GM23248 (cell line): ENCODE measurements around the gene SH2D4B. TPM values are rescaled to one million over a fixed set of nuclear protein-coding genes. Genes with fewer than 3 reads are reported as not detected.

Source experiments
- DNase-seq: peaks from one replicate; pipeline ENCODE4 v3.0.0-alpha.2; 2015
- H2AFZ ChIP-seq: fragments of 200-600 bp; sonication (generic); 2 replicates; pipeline ENCODE4 v1.6.1; 2016; ENCODE audit warnings: antibody characterized with exemption
- H3F3A ChIP-seq: fragments of 200-600 bp; sonication (generic); 2 replicates; pipeline ENCODE4 v1.6.1; 2016; ENCODE audit warnings: mild to moderate bottlenecking, antibody characterized with exemption, mixed run types; ENCODE audit not compliant: insufficient read depth
- H3K27ac ChIP-seq: fragments of 200-600 bp; sonication (generic); 2 replicates; pipeline ENCODE4 v1.5.1; 2016; ENCODE audit warnings: mild to moderate bottlenecking
- H3K27me3 ChIP-seq: fragments of 200-600 bp; sonication (generic); replicated peaks from 2 replicates; pipeline ENCODE4 v1.6.1; 2016; ENCODE audit warnings: mild to moderate bottlenecking; ENCODE audit not compliant: insufficient read depth
- H3K36me3 ChIP-seq: fragments of 200-600 bp; sonication (generic); 2 replicates; pipeline ENCODE4 v1.6.1; 2016; ENCODE audit warnings: low read depth, mild to moderate bottlenecking
- H3K4me1 ChIP-seq: fragments of 200-600 bp; sonication (generic); 2 replicates; pipeline ENCODE4 v1.6.1; 2016; ENCODE audit warnings: mild to moderate bottlenecking; ENCODE audit not compliant: insufficient read depth
- H3K4me2 ChIP-seq: fragments of 200-600 bp; sonication (generic); one replicate; pipeline ENCODE4 v1.6.1; 2016; ENCODE audit warnings: mild to moderate bottlenecking; ENCODE audit not compliant: unreplicated experiment
- H3K4me3 ChIP-seq: fragments of 200-600 bp; sonication (generic); 2 replicates; pipeline ENCODE4 v1.5.1; 2016; ENCODE audit warnings: mild to moderate bottlenecking
- H3K79me2 ChIP-seq: fragments of 200-600 bp; sonication (generic); 2 replicates; pipeline ENCODE4 v1.6.1; 2016; ENCODE audit warnings: mild to moderate bottlenecking; ENCODE audit not compliant: insufficient read depth
- H3K9ac ChIP-seq: fragments of 200-600 bp; sonication (generic); 2 replicates; pipeline ENCODE4 v1.6.1; 2016; ENCODE audit warnings: mild to moderate bottlenecking
- H3K9me2 ChIP-seq: fragments of 200-600 bp; sonication (generic); 2 replicates; pipeline ENCODE4 v1.6.1; 2016; ENCODE audit warnings: mixed run types, mild to moderate bottlenecking, moderate library complexity; ENCODE audit not compliant: insufficient read depth
- H3K9me3 ChIP-seq: fragments of 200-600 bp; sonication (generic); one replicate; pipeline ENCODE4 v1.6.1; 2017; ENCODE audit warnings: low read depth
- H4K20me1 ChIP-seq: fragments of 200-600 bp; sonication (generic); 2 replicates; pipeline ENCODE4 v1.6.0; 2016; ENCODE audit not compliant: insufficient read depth
- EZH2 ChIP-seq: fragments of 200-600 bp; sonication (generic); IDR thresholded peaks from 2 replicates; pipeline ENCODE4 v1.6.1; 2018; ENCODE audit warnings: antibody characterized with exemption, mild to moderate bottlenecking; ENCODE audit not compliant: insufficient read depth, poor library complexity, severe bottlenecking
- EZH2phosphoT487 ChIP-seq: fragments of 200-600 bp; sonication (generic); IDR thresholded peaks from 2 replicates; pipeline ENCODE4 v1.6.1; 2018; ENCODE audit warnings: antibody characterized with exemption, moderate library complexity, mild to moderate bottlenecking, low read depth; ENCODE audit not compliant: insufficient read depth
- WGBS, 2 experiments: methylation state at CpG; one replicate each; pipeline ENCODE4 v1.1.6; 2015 to 2017; ENCODE audit warnings: low lambda C conversion rate in 2 of 2, low coverage in 1 of 2; ENCODE audit errors: missing lambda C conversion rate in 2 of 2; 5-methylcytosine and 5-hydroxymethylcytosine counted together
- in situ Hi-C: fragments of 300-500 bp; cut with MboI; formaldehyde crosslinking; loops from 2 replicates; pipeline ENCODE4 v1.15.0; 2020
- polyA plus RNA-seq: library from polyadenylated mRNA; unstranded; fragments of >200 nt; fragmentation: Nextera tagmentation; extraction: Ambion mirVana; gene quantifications from 2 replicates; pipeline ENCODE4 v1.2.1, GENCODE V29; 2016
- total RNA-seq: library from RNA; depleted of rRNA; stranded (reverse); fragments of >200 nt; shearing (Covaris generic); gene quantifications from 2 replicates; pipeline ENCODE4 v1.2.3, GENCODE V29; 2014

The SH2D4B gene
- total and polyA plus RNA-seq, 2 experiments from 2014 or later, result not detected

DNA sequence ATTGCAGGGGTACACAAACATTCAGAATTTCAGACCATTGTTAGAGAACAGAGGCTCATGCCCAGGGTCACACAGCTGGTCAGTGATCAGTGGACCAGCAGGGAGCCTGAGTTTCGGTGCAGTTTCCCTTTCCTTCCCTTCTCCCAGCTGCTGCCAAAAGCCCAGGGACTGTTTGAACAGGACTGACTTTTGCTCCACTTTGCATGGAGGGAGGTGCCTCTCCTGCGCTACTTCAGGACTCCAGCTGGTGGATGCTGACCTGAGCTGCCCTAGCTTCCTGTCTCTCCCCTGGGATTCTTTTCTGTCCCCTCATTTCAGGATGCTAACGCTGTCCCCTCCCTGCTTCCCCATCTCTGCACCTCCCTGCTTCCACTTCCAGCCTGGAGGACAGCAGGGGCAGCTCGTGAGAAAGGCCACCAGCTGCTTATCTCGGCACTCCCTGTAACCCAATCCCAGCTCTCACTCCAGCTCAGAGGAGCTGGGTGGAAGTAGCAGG is 14.5 kb downstream of the SH2D4B start:
- DNase-seq, result no peak
- Histone ChIP-seq H3K9me2 (no peaks in the 10 kb centered on the region), H3K9me3 (no peaks in the 10 kb centered on the region), H3K27ac (no peak overlapping the region), H3K9ac (no peak overlapping the region), H3K36me3 (no peaks in the 10 kb centered on the region), H3F3A (no peaks in the 10 kb centered on the region), H3K4me2 (no peak overlapping the region), H2AFZ (no peak overlapping the region), H3K79me2 (no peaks in the 10 kb centered on the region), H4K20me1 (no peaks in the 10 kb centered on the region), H3K4me3 (no peak overlapping the region), H3K27me3 (0 out of 2 replicates have a peak, but pooled peaks cover 5% of the 10 kb centered on the region), H3K4me1 (no peaks in the 10 kb centered on the region)
- WGBS, 2 experiments, result 18 to 25% methylated on average over 5 of the region's 5 CpGs
- in situ Hi-C loops, result no loop called here
- TF ChIP-seq EZH2 (no peak), EZH2phosphoT487 (no peak)

DNA sequence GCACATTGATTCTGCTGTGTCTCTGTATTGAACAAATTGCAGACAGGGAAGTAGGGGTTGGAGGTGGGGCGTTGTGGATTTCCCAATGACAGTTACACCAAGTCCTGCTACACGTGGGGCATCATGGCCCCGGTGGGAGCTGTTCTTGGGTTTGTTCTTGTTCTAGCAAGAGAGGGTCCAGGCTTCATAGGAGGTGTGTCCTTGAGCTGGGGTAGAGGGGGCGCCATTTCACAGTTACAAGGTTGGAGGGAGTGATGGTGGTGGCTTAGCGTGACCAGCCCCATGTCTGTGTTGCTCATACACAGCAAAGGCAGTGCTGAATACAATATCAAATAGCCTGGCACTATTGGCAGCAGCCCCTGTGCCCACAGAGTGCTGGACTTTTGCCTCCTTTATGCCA is 15.7 kb downstream of the SH2D4B start:
- Histone ChIP-seq H3F3A (no peaks in the 10 kb centered on the region), H4K20me1 (no peaks in the 10 kb centered on the region), H3K79me2 (no peaks in the 10 kb centered on the region), H3K36me3 (no peaks in the 10 kb centered on the region), H3K27ac (no peak overlapping the region), H3K27me3 (0 out of 2 replicates have a peak, but pooled peaks cover 5% of the 10 kb centered on the region), H3K4me2 (no peak overlapping the region), H2AFZ (no peak overlapping the region), H3K9me3 (no peaks in the 10 kb centered on the region), H3K4me3 (no peak overlapping the region), H3K9me2 (no peaks in the 10 kb centered on the region), H3K9ac (no peak overlapping the region), H3K4me1 (no peaks in the 10 kb centered on the region)
- DNase-seq, result no peak
- TF ChIP-seq EZH2 (no peak), EZH2phosphoT487 (no peak)
- in situ Hi-C loops, result no loop called here
- WGBS, 2 experiments, result 35 to 39% methylated on average over 5 of the region's 5 CpGs

DNA sequence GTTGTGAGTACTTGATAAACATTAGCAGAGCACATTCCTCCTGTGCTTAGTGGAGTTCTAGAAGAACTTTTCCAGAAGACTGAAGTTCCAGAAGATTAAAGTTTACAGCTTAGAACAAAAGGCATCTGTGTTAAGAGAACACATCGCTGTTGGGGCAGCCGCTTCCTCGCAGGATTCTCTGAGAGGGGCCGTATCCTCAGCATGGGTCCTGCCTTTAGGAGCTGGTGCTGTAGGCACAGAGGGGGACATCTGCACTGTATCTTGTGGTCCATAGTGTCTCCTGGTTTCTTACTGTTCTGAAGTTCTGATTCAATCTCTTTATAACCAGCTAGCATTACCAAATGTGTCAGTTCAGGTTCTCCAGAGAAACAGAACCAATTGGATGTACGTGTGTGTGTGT is 16.3 kb downstream of the SH2D4B start:
- no peaks in the 10 kb centered on the region for H3F3A ChIP-seq
- no peak overlapping the region for H3K27ac ChIP-seq
- TF ChIP-seq EZH2 (no peak), EZH2phosphoT487 (no peak)
- H3K4me2 ChIP-seq, result no peak overlapping the region
- H4K20me1 ChIP-seq, result no peaks in the 10 kb centered on the region
- 49 to 56% methylated on average over 5 of the region's 5 CpGs for WGBS, 2 experiments
- no peak overlapping the region for H3K9ac ChIP-seq
- H3K9me3 ChIP-seq, result no peaks in the 10 kb centered on the region
- H3K4me3 ChIP-seq, result no peak overlapping the region
- H2AFZ ChIP-seq, result no peak overlapping the region
- in situ Hi-C loops, result no loop called here
- DNase-seq, result no peak
- no peaks in the 10 kb centered on the region for H3K79me2 ChIP-seq
- no peaks in the 10 kb centered on the region for H3K9me2 ChIP-seq
- no peaks in the 10 kb centered on the region for H3K36me3 ChIP-seq
- H3K4me1 ChIP-seq, result no peaks in the 10 kb centered on the region
- 0 out of 2 replicates have a peak, but pooled peaks cover 5% of the 10 kb centered on the region for H3K27me3 ChIP-seq

DNA sequence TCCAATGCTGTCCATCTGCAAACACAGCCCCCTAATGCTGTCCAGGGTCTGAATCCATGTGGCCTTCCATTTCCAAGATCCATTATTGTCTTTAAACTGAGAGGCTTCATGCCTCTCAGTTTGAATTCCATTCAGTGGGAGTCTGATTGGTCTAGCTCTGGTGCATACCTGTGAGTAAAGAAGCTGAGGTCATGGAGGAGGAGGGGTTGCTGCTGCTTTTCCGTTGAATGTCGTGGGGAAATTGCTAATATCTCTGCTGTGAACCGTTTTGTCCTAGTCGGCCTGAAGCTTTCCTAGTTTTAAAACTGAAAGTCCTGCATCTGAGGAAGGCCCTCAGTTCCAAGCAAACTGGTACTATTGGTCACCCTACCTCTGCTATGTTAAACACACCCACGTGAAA is 17.7 kb downstream of the SH2D4B start:
- no peak overlapping the region for H3K4me3 ChIP-seq
- WGBS, 2 experiments, result 20 to 28% methylated on average over 5 of the region's 5 CpGs
- H3K27me3 ChIP-seq, result 0 out of 2 replicates have a peak, but pooled peaks cover 5% of the 10 kb centered on the region
- H3K9me2 ChIP-seq, result no peaks in the 10 kb centered on the region
- no peak overlapping the region for H3K9ac ChIP-seq
- H3K9me3 ChIP-seq, result no peaks in the 10 kb centered on the region
- H3K4me1 ChIP-seq, result no peaks in the 10 kb centered on the region
- DNase-seq, result no peak
- H3K4me2 ChIP-seq, result no peak overlapping the region
- TF ChIP-seq EZH2phosphoT487 (no peak), EZH2 (no peak)
- H2AFZ ChIP-seq, result no peak overlapping the region
- H3F3A ChIP-seq, result no peaks in the 10 kb centered on the region
- no peaks in the 10 kb centered on the region for H3K79me2 ChIP-seq
- H4K20me1 ChIP-seq, result no peaks in the 10 kb centered on the region
- in situ Hi-C loops, result no loop called here
- H3K27ac ChIP-seq, result no peak overlapping the region
- no peaks in the 10 kb centered on the region for H3K36me3 ChIP-seq

DNA sequence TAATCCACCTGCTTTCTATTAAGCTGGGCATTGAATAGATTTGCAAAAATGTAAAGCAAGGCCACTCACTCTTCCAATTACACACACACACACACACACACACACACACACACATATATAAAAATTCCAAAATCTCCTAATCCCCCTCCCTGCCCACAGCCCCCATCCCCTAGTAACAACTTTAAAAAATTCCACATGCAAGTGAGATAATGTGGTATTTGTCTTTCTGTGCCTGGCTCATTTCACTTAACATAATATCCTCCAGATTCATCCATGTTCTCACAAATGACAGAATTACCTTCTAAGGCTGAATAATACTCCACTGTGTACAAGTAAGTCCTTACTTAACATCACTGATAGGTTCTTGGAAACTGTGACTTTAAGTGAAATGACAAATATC is 24.2 kb downstream of the SH2D4B start:
- H4K20me1 ChIP-seq, result no peaks in the 10 kb centered on the region
- no peaks in the 10 kb centered on the region for H3K36me3 ChIP-seq
- no peaks in the 10 kb centered on the region for H3K4me1 ChIP-seq
- H2AFZ ChIP-seq, result no peak overlapping the region
- H3K4me2 ChIP-seq, result no peak overlapping the region
- no peak overlapping the region for H3K4me3 ChIP-seq
- no peaks in the 10 kb centered on the region for H3K9me2 ChIP-seq
- H3K79me2 ChIP-seq, result no peaks in the 10 kb centered on the region
- DNase-seq, result no peak
- in situ Hi-C loops, result no loop called here
- no peaks in the 10 kb centered on the region for H3K9me3 ChIP-seq
- H3K27me3 ChIP-seq, result no peaks in the 10 kb centered on the region; the same call in 1 of the 2 replicates
- TF ChIP-seq EZH2phosphoT487 (no peak), EZH2 (no peak)
- no peak overlapping the region for H3K9ac ChIP-seq
- H3F3A ChIP-seq, result no peaks in the 10 kb centered on the region
- H3K27ac ChIP-seq, result no peak overlapping the region
